PFSK-1 (cell line): ENCODE results near the gene SPATA4.

ENCODE experiments used
- FOXP2 ChIP-seq: optimal IDR thresholded peaks from 2 replicates; pipeline ENCODE3; 2011; ENCODE audit warnings: borderline replicate concordance, control low read depth, inconsistent platforms; ENCODE audit not compliant: insufficient read depth; ENCODE audit errors: extremely low read length, extremely low read depth
- POLR2AphosphoS5 ChIP-seq: IDR thresholded peaks from 2 replicates; pipeline ENCODE4 v1.6.1; 2012; ENCODE audit warnings: low read depth, mild to moderate bottlenecking, control low read depth, low read length, moderate library complexity
- REST ChIP-seq, 2 experiments: IDR thresholded peaks; 2 replicates each; pipeline versions ENCODE4 v1.6.1 to v1.8.0; 2011 to 2012; ENCODE audit warnings: low read depth in 2 of 2, low read length in 2 of 2, control low read depth in 1 of 2, inconsistent platforms in 1 of 2, mild to moderate bottlenecking in 1 of 2, moderate library complexity in 1 of 2; ENCODE audit not compliant: insufficient read depth in 1 of 2
- SIN3A ChIP-seq: IDR thresholded peaks from 2 replicates; pipeline ENCODE4 v1.6.1; 2012; ENCODE audit warnings: mild to moderate bottlenecking, low read length, moderate library complexity, borderline replicate concordance; ENCODE audit not compliant: insufficient read depth
- TAF1 ChIP-seq: IDR thresholded peaks from 2 replicates; pipeline ENCODE4 v1.6.1; 2012; ENCODE audit warnings: low read length, control low read depth, borderline replicate concordance; ENCODE audit not compliant: insufficient read depth

SPATA4 gene

GRCh38 chr4:176223561-176223960, 28.2 kb upstream of the SPATA4 start:
- TF ChIP-seq POLR2AphosphoS5 (no peak), REST (IDR thresholded peaks at IDR 0.05; ENCODE audit: insufficient read depth in 1 of 2, low read depth in 2 of 2, low read length in 2 of 2) (no peak), FOXP2 (no peak), SIN3A (no peak), TAF1 (no peak)

DNA sequence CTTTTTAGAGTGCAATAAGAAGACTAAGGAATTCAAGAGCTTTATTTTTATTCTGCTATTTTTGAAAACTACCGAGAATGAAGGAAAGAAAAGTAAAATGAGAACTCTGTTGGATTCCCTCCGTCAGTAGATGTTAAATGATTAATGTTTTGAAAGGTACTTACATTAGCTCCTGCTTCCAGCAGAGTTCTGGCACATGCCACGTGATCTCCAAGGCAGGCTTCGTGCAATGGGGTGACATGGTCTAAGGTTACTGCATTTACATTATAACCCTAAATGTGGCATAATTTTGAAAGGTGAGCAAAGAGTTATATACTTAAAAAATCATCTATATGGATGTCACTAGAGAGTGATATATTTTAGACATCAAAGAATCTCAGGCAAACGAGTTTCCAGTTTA, 26.8 kb upstream of the SPATA4 start:
- no peak for TF ChIP-seq SIN3A
- no peak for TF ChIP-seq POLR2AphosphoS5
- no peak for TF ChIP-seq REST (IDR thresholded peaks at IDR 0.05; ENCODE audit: insufficient read depth in 1 of 2, low read depth in 2 of 2, low read length in 2 of 2)
- no peak for TF ChIP-seq FOXP2
- no peak for TF ChIP-seq TAF1

DNA sequence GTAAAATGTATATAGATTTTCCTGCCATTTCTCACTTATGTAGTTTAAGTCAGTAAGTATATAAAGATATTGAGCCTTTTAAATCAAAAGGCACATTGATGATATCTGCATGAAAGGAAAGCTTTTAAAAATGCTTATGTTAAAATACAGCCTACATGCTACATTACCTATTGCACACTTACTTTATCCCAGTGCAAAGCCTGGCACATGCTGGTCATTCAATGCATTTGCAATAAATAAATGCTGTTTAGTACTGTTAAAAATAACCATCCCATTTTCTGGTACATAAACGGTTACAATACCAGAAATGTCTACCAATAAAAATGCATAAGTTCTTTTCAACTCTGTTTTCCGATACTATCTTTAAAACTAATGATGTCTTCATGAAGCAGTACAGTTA, 22.1 kb upstream of the SPATA4 start:
- TF ChIP-seq POLR2AphosphoS5, result no peak
- TF ChIP-seq REST (IDR thresholded peaks at IDR 0.05; ENCODE audit: insufficient read depth in 1 of 2, low read depth in 2 of 2, low read length in 2 of 2), result no peak
- no peak for TF ChIP-seq SIN3A
- no peak for TF ChIP-seq TAF1
- TF ChIP-seq FOXP2, result no peak

DNA sequence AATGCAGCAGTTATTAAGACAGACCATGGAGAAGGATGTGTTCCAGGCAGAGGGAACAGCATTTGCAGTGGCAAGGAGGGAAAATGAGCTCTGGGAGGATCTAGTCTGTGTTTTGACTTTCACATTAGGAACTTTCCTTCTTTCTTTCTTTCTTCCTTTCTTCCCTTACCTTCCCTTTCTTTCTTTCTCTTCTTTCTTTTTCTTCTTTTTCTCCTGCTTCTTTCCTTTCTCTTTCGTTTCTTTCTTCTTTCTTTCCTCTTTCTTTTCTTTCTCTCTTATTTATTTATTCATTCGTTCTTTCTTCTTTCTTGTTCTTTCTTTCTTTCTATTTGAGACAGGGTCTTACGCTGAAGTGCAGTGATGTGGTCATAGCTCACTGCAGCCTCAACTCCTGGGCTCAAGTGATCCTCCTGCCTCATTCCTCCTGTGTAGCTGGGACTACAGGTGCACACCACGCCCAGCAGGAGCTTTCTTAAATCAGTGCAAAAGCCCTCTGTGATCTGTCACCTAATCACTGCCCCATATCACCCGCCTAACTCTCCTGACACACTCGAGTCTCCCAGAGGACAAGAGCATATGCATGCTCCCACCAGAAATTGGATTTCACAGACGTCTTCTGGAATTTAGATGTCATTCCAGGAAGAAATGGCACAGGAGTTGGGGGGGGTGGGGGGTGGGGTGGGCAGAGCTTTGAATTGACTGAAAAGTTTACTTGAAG, 15.4 kb upstream of the SPATA4 start:
- no peak for TF ChIP-seq TAF1
- TF ChIP-seq POLR2AphosphoS5, result no peak
- no peak for TF ChIP-seq FOXP2
- no peak for TF ChIP-seq SIN3A
- TF ChIP-seq REST (IDR thresholded peaks at IDR 0.05; ENCODE audit: insufficient read depth in 1 of 2, low read depth in 2 of 2, low read length in 2 of 2), result no peak
